Gastroesophageal sphincter (tissue), 4 donors: ENCODE measurements around the gene MTCL3.

Source experiments
- ATAC-seq: fragments of 150-250 bp; one replicate; pipeline ENCODE4 v1.9.1; 2016; ENCODE audit warnings: mild to moderate bottlenecking, moderate library complexity
- H3K27ac ChIP-seq, 4 donors: fragments of 200-600 bp; sonication (generic) in 3 of 4; 1 replicate in 3 of 4; 2 replicates in 1 of 4; pipeline ENCODE4 v1.5.1; 2016 to 2019
- H3K27me3 ChIP-seq: fragments of 200-600 bp; sonication (generic); one replicate; pipeline ENCODE4 v1.5.1; 2019
- H3K36me3 ChIP-seq, 2 donors: fragments of 200-600 bp; sonication (generic); one replicate each; pipeline ENCODE4 v1.5.1; 2019; ENCODE audit warnings: control low read depth in 1 of 2
- H3K4me1 ChIP-seq, 3 donors: fragments of 200-600 bp; sonication (generic); 1 replicate in 2 of 3; 2 replicates in 1 of 3; pipeline ENCODE4 v1.5.1; 2016 to 2019; ENCODE audit warnings: control low read depth in 2 of 3
- H3K4me3 ChIP-seq, 2 donors: fragments of 200-600 bp; sonication (generic); one replicate each; pipeline ENCODE4 v1.5.1; 2019; ENCODE audit warnings: mild to moderate bottlenecking in 1 of 2, moderate library complexity in 1 of 2
- H3K9me3 ChIP-seq, 3 donors: fragments of 200-600 bp; sonication (generic); one replicate each; pipeline ENCODE4 v1.5.1; 2017 to 2019; ENCODE audit warnings: control low read depth in 2 of 3
- EP300 ChIP-seq: sonication (generic); formaldehyde crosslinking; IDR thresholded peaks from one replicate; pipeline ENCODE4 v1.6.1; 2017; ENCODE audit warnings: antibody characterized with exemption, mild to moderate bottlenecking
- POLR2A ChIP-seq, 2 donors: fragments of 450-650 bp; IDR thresholded peaks; one replicate each; pipeline ENCODE4 v1.6.1; 2017; ENCODE audit warnings: antibody characterized with exemption in 2 of 2, mild to moderate bottlenecking in 2 of 2, moderate library complexity in 1 of 2
- POLR2AphosphoS5 ChIP-seq: sonication (generic); formaldehyde crosslinking; IDR thresholded peaks from one replicate; pipeline ENCODE4 v1.6.1; 2017; ENCODE audit warnings: antibody characterized with exemption
- WGBS, 2 donors: methylation state at CpG; one replicate each; pipeline ENCODE4 v1.1.5; 2018; ENCODE audit warnings: low coverage in 1 of 2; 5-methylcytosine and 5-hydroxymethylcytosine counted together
- TF ChIP-seq, protein P1 (sequence below), 4 experiments: fragments of 200-600 bp in 2 of 4; fragments of 450-650 bp in 2 of 4; sonication (generic) in 1 of 4; IDR thresholded peaks; one replicate each; pipeline ENCODE4 v1.5.1; 2017 to 2019; ENCODE audit warnings: antibody characterized with exemption in 4 of 4, mild to moderate bottlenecking in 2 of 4, moderate library complexity in 2 of 4

MTCL3 gene

DNA sequence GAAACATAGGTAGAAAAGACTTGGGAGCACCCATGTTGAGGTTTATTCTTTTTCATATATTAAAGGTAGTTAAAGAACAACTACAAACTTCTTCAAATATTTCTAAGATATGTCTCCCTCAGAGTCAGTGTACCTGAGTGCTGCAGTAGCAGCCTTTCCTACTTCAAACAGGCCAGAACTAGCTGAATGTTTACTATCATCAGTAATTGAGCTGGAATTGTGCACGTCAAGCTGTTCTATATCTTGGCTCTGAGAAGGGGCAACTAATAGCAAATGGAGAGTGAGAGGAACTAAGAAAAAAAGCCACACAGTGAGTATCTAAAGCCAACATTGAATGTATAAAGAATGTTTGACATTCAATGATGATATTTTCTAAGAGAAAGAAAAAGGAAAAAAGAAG is 21.7 kb downstream of the MTCL3 start:
- H3K4me3 ChIP-seq: no peak overlapping the region
- H3K4me1 ChIP-seq: no peaks in the 10 kb centered on the region
- H3K9me3 ChIP-seq: no peaks in the 10 kb centered on the region
- ATAC-seq: no peak
- H3K36me3 ChIP-seq: no peaks in the 10 kb centered on the region
- no peaks in the 10 kb centered on the region for H3K27me3 ChIP-seq
- no peak for TF ChIP-seq POLR2AphosphoS5
- TF ChIP-seq, protein P1, sequence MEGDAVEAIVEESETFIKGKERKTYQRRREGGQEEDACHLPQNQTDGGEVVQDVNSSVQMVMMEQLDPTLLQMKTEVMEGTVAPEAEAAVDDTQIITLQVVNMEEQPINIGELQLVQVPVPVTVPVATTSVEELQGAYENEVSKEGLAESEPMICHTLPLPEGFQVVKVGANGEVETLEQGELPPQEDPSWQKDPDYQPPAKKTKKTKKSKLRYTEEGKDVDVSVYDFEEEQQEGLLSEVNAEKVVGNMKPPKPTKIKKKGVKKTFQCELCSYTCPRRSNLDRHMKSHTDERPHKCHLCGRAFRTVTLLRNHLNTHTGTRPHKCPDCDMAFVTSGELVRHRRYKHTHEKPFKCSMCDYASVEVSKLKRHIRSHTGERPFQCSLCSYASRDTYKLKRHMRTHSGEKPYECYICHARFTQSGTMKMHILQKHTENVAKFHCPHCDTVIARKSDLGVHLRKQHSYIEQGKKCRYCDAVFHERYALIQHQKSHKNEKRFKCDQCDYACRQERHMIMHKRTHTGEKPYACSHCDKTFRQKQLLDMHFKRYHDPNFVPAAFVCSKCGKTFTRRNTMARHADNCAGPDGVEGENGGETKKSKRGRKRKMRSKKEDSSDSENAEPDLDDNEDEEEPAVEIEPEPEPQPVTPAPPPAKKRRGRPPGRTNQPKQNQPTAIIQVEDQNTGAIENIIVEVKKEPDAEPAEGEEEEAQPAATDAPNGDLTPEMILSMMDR (IDR thresholded peaks at IDR 0.05): no peak
- TF ChIP-seq EP300: no peak
- TF ChIP-seq POLR2A (IDR thresholded peaks at IDR 0.05): no peak
- H3K27ac ChIP-seq: no peak overlapping the region
- WGBS, 2 donors: 80% methylated on average over 1 of the region's 1 CpG; no CpG with 5 or more reads in 1 of the 2 donors

DNA sequence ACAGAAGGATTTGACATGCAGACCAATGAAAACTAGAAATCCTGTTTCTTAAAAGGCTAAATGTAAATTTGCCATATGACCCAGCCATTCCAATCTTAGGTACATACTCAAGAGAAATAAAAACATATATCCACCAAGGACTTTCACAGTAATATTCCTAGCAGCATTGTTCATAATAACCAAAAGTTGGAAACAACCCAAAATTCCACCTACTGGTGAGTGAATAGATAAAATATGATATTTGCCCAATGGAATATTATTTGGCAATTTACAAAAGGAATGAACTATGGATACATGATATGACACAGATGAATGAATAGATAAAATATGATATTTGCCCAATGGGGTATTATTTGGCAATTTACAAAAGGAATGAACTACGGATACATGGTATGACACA is 22.7 kb downstream of the MTCL3 start:
- H3K27me3 ChIP-seq: no peaks in the 10 kb centered on the region
- no peaks in the 10 kb centered on the region for H3K9me3 ChIP-seq
- no peak overlapping the region for H3K27ac ChIP-seq
- WGBS, 2 donors: 81 to 90% methylated on average over 1 of the region's 1 CpG
- no peak for ATAC-seq
- no peaks in the 10 kb centered on the region for H3K4me1 ChIP-seq
- no peaks in the 10 kb centered on the region for H3K36me3 ChIP-seq
- TF ChIP-seq, protein P1 (IDR thresholded peaks at IDR 0.05): no peak
- TF ChIP-seq POLR2AphosphoS5 (no peak), POLR2A (IDR thresholded peaks at IDR 0.05) (no peak), EP300 (no peak)
- no peak overlapping the region for H3K4me3 ChIP-seq

DNA sequence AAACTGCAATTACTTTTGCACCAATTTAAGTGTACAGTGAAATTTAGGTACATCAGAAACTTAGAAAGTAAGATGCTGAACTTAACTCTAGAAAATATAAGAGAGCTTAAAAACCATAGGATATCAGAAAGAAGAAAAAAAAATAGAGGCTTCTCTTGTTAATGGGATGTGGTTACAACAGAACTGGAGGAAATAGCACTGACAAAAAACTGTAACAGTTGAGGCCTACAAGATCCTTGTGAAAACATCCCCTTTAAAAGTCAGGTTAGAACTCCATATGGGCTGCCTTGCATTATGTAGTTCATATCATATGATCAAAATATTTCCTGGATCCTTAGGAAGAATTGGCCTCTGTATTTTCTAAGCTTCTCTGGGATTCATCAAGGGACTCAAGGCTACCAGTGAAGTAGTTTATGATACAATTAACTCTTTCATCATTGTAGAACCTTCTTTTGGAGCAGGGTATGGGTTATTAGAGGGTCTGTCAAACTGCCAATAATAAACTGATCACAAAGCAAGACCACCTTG is 24.8 kb downstream of the MTCL3 start:
- H3K4me1 ChIP-seq: no peaks in the 10 kb centered on the region
- no peaks in the 10 kb centered on the region for H3K27me3 ChIP-seq
- no peak overlapping the region for H3K27ac ChIP-seq
- no peak overlapping the region for H3K4me3 ChIP-seq
- ATAC-seq: no peak
- no peaks in the 10 kb centered on the region for H3K9me3 ChIP-seq
- H3K36me3 ChIP-seq: no peaks in the 10 kb centered on the region
- TF ChIP-seq POLR2A (IDR thresholded peaks at IDR 0.05) (no peak), EP300 (no peak), POLR2AphosphoS5 (no peak)
- TF ChIP-seq, protein P1 (IDR thresholded peaks at IDR 0.05): no peak

DNA sequence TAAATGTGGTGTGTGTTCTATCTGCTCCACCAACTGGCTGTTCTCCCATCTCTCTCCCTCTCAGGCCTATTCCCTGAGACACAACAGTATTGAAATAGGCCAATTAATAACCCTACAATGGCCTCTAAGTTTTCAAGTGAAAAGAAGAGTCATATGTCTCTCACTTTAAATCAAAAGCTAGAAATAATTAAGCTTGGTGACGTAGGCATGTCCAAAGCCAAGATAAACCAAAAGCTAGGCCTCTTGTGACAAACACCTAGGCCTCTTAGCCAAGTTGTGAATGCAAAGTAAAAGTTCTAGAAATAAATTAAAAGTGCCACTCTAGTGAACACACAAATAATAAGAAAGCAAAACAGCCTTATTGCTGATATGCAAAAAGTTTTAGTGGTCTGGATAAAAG is 29.9 kb downstream of the MTCL3 start:
- Histone ChIP-seq H3K36me3 (no peaks in the 10 kb centered on the region), H3K27ac (no peak overlapping the region), H3K9me3 (no peaks in the 10 kb centered on the region), H3K4me3 (no peak overlapping the region), H3K27me3 (no peaks in the 10 kb centered on the region), H3K4me1 (peaks cover 0 to 8% (median 0%) of the 10 kb centered on the region in 3 donors)
- TF ChIP-seq POLR2A (IDR thresholded peaks at IDR 0.05) (no peak), POLR2AphosphoS5 (no peak), EP300 (no peak)
- TF ChIP-seq, protein P1 (IDR thresholded peaks at IDR 0.05): no peak
- WGBS, 2 donors: 80 to 86% methylated on average over 1 of the region's 1 CpG
- ATAC-seq: no peak

DNA sequence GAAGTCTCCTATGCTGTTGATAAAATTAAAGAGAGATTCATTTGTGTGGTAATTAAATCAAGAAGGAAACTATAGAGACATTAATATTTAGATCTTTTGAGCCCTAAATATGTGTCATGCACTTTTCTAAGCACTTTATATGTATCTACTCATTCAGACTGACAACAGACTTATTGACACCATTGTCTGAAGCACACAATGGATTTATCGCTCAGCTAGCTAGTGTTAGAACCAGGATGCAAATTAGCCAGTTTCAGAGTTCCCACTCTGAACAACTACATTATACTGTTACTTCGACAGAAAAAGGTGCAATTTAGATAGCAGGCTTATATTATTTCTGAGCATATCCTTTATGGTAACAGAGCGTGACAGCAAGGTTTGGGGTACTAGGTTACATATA is 32.2 kb downstream of the MTCL3 start:
- ATAC-seq: no peak
- WGBS, 2 donors: 95 to 98% methylated on average over 3 of the region's 3 CpGs

More for the DNA sequence above, 32.2 kb downstream of the MTCL3 start:
- no peak overlapping the region for H3K27ac ChIP-seq
- H3K4me3 ChIP-seq: no peak overlapping the region
- TF ChIP-seq, protein P1 (IDR thresholded peaks at IDR 0.05): no peak
- TF ChIP-seq EP300 (no peak), POLR2AphosphoS5 (no peak), POLR2A (IDR thresholded peaks at IDR 0.05) (no peak)
- H3K36me3 ChIP-seq: no peaks in the 10 kb centered on the region
- H3K9me3 ChIP-seq: no peaks in the 10 kb centered on the region
- H3K4me1 ChIP-seq: peaks cover 0 to 18% (median 4%) of the 10 kb centered on the region in 3 donors
- no peaks in the 10 kb centered on the region for H3K27me3 ChIP-seq
